DMS79 (cell line): ENCODE data around the gene APOC3.
A peak's percentile ranks its signal among the peaks of the same experiment; 100 is the strongest.
"Not testable (repeated sequence)": the region's sequence is repeated elsewhere in the genome, so short reads cannot be mapped to it uniquely, and the experiment has no call there.

Experiments used
- DNase-seq: peaks from one replicate; lab custom pipeline; 2025; lab: John Stamatoyannopoulos, UW

The APOC3 gene

GRCh38 chr11:116829525-116830183 is at the start of gene APOC3:
Gene APOC3, plus strand, starts transcription at chr11:116829907. Its CDS starts 676 bp downstream, at chr11:116830583.
- no peak for DNase-seq

DNA sequence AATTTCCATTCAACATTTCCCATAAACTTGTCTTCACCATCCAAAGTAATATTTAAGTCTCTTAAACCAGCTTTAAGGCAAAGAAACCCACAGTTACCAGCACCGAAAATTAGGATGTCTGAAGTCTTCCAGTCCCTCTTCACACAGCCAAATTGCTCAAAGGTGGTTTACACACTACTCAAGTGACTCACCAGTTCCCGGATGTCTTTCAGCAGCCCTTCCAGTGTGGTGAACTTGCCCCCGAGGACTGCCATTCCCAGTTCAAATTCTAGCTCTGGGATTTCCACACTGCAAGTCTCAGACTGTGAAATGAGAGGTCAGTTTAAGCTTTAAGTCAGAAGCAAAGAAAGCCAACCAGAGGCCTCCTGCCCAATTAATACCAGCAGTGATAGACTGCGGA is 47.0 kb upstream of the APOC3 start:
- no peak for DNase-seq

DNA sequence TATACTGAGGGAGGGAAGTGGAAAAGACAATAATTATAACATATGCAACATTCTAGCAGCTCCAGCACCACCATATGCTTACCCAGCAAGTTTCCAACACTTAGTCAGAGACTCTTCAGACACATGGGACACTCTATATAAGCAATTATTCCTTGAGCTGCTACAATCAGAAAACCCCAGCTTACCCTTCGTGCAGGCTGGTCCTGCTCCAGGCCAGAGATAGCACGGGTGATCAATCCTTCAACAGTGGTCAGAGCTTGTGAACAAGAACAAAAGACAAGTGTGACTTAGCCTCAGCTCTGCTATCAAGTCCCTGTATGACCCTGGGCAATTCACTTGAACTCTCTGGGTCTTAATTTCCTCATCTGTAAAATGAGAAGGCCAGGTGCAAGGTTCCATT is 43.4 kb upstream of the APOC3 start:
- DNase-seq: no peak

DNA sequence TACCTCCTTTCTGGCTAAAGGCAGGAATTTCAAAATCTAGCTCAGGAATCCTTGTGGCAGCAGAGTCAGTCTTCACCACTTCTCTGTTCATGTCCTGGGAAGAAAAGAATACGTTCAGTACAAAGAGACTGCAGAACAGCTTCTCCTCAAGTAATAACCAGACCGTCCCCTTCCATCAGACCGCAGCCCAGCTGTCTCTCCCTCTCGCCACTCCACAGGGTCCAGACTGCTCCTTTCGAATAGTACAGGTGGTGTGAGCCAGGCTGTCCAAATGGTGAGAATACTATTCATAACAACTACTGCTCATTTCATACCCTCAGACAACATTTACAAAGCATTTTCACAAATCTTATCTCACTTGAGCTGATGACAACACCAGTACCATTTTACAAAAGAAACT is 42.7 kb upstream of the APOC3 start:
- DNase-seq: no peak

DNA sequence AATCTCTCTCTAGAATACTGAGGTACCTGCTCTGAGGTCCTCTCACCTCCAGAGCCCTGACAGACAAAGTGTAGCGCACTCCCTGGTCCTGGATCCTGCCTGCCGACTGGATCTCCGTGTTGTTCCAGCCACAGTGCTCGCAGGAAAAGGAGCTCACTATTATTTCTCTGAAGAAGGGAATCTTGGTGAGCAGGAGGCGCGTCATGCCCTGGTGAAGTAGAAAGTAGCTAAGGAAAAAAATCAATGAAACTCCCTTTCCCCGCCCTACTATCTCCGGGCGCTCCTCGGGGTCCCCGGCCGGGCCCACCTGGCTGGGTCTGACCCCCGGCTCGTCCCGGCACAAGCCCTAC is 42.3 kb upstream of the APOC3 start:
- DNase-seq: no peak

DNA sequence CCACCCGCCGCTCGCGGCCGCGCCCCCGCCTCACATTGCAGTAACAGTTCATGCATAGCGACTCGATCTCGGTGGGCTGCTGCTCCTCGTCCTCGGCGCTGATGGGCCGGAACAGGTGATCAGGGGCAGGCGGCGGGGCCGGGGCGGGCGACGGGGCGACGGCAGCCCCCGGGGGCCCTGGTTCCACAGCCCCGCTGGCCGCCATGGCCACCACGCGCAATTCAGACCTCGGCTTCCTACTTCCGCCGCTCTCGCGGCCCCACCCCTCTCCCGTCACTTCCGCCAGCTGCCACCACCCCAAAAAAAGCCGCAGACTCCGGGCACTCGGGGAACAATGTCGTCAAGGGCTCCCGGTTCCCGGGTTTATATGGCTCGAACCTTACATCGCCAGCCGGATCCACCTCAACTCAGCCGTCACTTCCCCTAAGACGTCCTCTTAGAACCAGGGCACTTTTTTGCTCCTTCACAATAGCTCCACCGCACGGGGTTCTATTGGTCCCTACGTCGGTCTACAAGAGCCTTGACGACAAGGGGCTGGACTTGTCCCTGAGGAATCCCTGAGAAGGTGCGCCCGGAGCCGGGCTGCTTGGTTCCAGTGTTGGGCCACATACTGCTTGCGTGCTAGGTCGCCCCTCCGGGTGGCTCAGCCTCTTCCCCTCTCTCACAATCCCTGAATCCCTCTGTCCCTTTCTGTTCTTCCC is 41.8 kb upstream of the APOC3 start, which contains the start of gene ZPR1:
Gene ZPR1 (minus strand): TSS at position 238 of the 701 bp plus-strand sequence. CDS start 33 bp downstream, at position 205.
- peak; percentile 95 for DNase-seq

GRCh38 chr11:116788534-116788933 is 41.2 kb upstream of the APOC3 start:
- no peak for DNase-seq

DNA sequence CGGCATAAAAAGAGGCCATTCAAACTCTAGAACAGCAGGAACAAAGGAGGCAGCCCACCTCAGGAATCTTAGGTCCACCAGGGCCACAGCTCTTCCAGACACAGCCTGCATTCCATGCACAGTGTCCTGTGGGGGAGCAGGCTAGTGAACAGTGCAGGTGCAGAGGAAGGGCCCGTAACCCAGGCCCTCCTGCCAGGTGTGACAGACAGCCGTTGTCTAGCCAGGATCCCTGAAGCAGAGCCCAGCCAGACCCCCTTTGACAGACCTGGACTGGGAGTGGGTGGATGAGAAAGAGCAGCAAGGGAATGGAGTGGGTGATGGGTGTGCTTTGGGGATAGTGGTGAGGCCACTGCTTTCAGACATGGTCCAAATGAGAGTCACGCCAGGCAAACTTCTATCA is 40.7 kb upstream of the APOC3 start:
- no peak for DNase-seq

DNA sequence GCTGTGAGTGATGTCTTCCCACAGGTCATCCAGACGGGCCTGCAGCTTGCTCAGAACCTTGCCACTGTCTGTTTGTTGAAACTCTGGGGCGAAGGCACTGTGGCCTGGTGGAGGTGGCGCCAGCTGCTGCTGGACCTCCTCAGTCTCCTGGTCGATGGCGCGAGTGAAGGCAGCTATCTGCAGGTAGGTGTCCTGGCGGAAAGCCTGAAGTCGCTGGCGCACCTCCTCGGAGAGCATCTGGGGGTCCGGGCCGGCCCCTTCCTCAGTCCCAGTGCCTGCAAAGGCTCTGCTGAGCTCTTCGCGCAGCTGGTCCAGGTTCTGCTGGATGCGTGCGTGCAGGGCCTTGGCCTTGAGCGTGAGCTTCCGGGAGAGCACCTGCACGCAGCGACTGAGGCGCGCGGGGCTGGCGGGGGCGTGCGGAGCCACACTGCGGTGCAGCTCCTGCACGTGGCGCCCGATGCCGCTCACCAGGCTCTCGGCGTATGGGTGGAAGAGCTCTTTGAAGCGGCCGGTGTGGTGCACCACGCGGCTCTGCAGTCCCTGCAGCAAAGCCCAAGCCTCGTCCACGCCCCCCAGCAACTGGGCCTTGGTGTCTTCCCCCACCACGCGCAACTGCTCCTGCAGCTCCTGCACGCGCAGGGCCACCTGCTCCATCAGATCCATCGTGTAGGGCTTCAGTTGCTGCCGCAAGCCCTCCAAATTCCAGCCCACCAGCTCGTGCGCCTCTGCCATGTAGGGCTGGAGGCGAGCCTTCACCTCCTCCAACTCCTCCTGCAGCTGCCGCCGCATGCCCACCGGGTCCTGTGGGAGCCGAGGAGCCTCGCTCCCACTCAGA is 39.3 kb upstream of the APOC3 start:
- no peak for DNase-seq

DNA sequence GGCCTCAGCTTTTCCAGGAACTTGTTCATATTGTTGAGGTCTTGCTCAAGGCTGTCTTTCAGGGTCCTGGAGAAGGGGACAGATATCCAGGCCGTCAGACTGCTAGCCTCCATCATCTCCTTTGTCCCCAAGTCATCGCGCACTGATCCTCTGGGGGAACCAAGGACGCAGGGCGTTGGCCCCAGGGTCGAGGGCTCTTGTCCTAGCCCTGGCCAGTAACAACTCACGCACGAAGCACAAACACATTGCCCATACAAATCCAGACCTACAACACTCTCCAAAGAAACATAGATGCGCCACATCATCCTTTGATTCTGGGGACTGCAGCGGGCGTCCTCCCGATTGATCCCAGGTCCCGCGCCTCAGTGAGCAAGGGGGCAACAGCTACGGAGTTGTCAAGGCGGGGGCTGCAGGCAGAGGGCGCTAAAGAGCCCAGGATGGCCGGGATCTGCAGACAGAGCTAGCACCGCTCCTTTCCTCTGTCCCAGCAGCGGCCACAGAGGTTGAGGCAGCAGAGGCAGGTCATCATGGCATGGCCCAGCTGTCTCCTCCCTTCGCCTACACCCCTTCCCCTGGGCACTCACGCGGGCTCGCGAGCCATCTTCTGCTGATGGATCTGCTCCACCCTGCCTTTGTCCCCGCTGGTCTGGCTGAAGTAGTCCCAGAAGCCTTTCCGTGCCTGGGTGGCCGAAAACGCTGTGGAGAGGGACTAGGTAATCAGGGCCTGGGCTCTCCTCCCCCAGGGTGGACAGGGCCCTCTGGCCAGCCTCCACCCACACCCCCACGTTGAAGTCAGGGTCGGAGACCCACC is 38.5 kb upstream of the APOC3 start:
- no peak for DNase-seq

DNA sequence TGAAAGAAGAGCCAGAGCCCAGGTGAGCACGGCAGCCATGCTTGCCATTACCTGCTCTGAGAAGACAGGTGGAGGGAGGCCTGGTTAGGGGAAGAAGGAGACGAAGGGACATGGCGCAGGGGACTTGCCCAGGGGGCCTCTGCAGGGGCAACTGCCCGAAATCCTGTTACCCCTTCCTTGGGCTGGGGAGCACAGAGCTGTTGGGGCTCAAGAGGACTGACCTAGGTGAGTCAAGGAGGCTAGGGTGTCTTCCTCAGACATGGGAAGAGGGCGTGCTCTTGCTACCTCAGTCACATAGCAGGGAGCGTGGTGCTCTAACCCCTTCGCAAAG is 37.9 kb upstream of the APOC3 start, which contains the start of gene APOA5:
Gene APOA5 (minus strand): TSS at position 67 of the 331 bp plus-strand sequence. CDS start 19 bp downstream, at position 48.
- DNase-seq: no peak

- no peak for DNase-seq
These were observed 37.4 kb upstream of the APOC3 start for GRCh38 chr11:116792144-116792868.

DNA sequence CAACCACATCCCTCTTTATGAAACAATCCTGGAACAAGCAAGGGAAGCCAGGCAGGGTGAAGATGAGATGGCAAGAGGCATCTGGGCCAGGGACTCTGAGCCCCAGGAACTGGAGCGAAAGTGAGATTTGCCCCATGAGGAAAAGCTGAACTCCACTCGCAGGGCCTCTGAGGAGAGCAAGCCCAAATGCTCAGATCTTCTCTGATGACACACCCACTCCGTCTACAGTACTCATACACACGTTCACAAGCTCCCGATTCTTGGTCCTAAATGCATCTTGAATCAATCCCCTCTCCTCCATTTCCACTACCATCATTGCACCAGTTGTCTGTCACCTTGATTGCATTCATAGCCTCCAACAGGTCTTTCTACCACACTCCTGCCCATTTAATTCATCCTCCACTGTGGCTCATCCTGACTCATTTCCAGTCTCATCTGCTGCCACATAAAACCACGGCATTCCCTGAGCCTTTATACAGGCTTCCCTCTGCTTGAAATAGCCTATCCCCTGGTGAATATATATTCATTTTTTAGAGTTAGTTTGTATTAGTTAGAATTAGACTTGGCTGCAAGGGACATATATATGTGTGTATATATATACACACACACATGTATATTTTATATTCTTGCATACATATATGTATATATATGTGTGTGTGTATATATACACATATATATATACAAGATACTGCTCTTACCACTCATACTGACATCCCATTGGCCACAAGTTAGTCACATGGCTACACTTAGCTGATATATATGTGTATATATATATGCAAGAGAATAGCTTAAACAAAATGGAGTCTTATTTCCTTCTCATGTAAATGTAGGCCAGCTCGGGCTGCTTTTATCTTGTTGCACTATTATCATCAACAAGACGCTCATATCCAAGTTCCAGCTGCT is 36.6 kb upstream of the APOC3 start:
- DNase-seq: no peak

DNA sequence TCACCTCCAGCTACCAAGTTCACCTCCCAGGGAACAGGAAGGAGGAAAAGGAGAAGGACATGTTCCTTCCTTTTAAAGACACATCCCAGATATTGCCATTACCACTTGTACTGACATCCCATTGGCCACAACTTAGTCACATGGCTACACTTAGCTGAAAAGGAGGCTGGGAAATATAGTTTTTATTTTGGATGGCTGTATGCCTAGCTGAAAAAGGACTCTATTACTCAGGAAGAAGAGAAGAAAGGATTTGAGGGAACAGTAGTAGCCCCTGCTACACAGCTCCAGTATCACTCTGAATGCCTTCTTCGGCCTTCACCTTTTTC is 36.0 kb upstream of the APOC3 start:
- no peak for DNase-seq

GRCh38 chr11:116794851-116795250 is 34.9 kb upstream of the APOC3 start:
- no peak for DNase-seq

DNA sequence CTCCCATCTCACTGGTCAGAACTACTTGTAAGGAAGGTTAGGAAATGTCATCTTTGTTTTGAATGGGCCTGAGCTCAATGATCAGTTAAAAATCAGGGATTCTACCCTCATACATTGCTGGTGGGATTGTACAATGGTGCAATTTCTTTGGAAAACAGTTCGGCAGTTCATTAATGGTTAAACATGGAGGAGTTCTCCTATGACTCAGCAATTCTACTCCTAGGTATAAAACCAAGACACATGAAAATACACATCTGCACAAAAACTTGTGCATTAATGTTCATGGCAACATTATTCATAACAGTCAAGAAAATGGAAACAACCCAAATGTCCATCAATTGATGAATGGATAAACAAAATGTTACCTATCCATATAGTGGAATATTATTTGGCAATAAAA is 33.2 kb upstream of the APOC3 start:
- DNase-seq: no peak

GRCh38 chr11:116797816-116798215 is 31.9 kb upstream of the APOC3 start:
- DNase-seq: no peak

GRCh38 chr11:116798368-116798767 is 31.3 kb upstream of the APOC3 start:
- no peak for DNase-seq

GRCh38 chr11:116800610-116801009 is 29.1 kb upstream of the APOC3 start:
- DNase-seq: no peak

GRCh38 chr11:116801662-116802061 is 28.0 kb upstream of the APOC3 start:
- not testable (repeated sequence) for DNase-seq
